ENCODE results near the gene TMEM212.
A peak's percentile ranks its signal among the peaks of the same experiment; 100 is the strongest.
"Not testable (repeated sequence)": the region's sequence is repeated elsewhere in the genome, so short reads cannot be mapped to it uniquely, and the experiment has no call there.

TMEM212 gene

DNA sequence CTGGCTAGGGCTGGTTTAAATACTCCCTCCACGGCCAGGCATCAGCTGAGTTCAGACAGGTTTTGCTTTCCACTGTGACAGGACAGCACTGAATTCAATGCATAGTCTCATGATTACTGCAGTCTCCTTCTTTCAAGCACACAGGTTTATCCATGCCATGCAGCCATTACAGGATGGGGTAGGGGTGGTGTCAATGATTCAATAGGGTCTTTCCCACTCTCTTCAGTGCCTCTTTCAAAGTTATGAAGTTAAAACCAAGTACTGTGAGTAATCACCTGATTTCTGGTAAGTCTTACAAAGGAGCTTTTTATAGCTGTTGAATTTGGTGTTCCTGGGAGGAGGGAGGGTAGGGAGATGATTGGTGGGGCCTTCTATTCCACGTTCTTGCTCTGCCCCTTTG is 47.2 kb downstream of the TMEM212 start:
- DNase-seq (ENCODE audit: low read depth, low spot score): no peak

DNA sequence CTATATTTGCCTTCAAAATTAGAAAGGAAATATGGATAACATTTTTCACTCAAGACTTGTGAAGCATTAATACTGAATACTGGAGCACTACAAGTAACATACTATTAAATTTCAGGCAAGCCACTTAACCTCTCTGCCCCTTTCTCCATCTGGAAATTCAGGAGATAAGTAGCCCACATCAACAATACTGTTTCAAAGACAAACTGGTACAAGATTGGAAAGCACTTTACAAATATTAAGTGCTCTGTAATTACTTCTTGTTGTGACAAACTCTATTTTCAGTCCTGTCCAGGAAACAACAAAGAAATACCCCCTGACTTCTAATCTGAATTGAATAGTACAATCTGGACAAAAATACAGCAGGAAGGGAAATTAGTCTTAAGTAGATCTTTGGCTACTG is 49.3 kb downstream of the TMEM212 start:
- DNase-seq (ENCODE audit: low read depth, low spot score): no peak

DNA sequence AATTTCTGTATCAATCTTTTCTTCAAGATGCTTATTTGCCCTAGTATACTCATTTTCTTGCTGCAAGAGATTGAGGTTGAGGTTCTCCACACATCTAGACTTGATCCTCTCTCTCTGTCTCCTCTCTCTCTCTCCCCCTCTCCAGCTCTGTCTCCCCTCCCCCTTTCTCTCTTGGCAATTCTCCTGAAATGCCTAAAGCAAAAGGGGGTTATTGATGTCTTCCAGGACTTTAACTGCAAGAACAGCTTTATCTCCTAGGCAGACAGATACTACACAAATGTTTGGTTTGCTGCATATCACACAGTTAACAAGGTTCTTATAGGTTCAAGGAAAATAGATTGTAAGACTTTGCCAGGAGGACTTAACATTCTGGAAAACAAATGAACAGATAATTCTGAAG is 52.1 kb downstream of the TMEM212 start:
- no peak for DNase-seq (ENCODE audit: low read depth, low spot score)

DNA sequence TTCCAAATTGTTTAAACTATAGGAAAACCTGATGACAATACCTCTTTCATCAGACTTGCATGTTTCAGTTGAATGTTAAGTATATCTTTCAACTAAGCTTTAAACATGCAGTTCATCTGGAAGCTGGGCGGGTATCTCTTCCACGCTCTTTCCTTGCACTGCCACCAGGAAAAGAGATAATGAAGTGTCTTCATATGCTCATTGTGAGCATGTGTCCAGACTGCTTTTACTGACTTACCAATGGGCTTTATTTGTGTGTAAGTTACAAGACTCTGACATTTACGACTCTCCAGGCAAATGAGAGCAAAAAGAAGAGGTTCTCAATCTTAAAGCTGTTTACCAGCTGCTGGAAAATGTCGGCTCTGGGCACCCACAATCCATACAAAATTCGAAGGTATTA is 52.8 kb downstream of the TMEM212 start:
- no peak for DNase-seq (ENCODE audit: low read depth, low spot score)

DNA sequence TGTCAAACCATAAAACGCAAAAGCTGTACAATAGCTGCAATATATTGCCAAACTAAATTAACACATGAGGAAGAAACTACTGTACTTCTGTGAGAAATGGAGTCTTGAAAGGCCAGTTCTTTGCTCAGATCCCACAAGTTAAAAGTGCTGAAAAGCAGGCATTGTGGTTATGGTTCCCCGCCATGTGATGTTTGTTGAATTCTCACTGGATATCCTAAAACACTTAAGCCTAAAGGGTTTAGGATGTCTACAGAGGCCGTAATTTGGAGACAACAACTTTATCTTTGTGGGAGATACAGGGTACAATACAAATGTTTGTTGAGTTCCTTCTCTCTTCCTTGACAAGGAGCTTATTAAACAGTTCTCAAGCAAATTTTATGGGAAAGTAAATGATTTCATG is 53.2 kb downstream of the TMEM212 start:
- no peak for DNase-seq (ENCODE audit: low read depth, low spot score)

DNA sequence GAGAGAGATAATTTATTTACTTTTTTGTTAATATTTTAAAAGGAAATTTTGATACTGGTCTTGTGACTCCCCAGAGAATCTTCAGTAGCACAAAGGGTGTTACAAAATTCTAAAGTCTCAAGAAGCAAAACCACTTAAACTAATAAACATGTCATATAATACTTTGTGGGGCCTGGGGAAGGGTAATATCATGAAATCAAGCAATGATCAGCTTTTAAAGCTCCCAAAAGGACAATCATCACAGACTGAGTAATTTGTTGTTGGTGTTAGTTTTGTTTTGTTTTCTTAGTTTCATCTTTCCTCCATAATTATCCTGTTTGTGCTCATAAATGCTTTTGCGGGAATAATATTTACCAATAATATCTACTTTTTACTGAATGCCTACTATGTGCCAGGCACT is 55.0 kb downstream of the TMEM212 start:
- DNase-seq (ENCODE audit: low read depth, low spot score): no peak

DNA sequence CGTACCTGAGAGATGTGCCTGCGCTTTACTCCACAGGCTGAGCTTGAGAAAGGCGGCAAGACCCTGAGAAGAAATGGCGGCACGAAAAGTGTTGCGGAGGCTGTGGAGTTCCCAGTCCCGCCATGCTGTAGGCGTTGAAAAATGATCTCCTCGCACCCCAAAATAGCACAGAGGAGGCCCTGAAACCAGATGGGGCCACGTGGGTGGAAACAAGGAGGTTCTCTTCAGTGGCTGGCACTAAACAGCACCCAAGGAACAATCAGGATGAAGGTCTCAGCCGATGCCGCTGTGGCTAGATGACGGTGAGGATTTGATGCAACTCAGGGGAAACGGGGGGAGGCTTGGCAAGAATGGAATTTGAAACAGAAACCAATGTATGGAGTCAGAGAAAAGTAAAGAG is 57.3 kb downstream of the TMEM212 start:
- no peak for DNase-seq (ENCODE audit: low read depth, low spot score)

DNA sequence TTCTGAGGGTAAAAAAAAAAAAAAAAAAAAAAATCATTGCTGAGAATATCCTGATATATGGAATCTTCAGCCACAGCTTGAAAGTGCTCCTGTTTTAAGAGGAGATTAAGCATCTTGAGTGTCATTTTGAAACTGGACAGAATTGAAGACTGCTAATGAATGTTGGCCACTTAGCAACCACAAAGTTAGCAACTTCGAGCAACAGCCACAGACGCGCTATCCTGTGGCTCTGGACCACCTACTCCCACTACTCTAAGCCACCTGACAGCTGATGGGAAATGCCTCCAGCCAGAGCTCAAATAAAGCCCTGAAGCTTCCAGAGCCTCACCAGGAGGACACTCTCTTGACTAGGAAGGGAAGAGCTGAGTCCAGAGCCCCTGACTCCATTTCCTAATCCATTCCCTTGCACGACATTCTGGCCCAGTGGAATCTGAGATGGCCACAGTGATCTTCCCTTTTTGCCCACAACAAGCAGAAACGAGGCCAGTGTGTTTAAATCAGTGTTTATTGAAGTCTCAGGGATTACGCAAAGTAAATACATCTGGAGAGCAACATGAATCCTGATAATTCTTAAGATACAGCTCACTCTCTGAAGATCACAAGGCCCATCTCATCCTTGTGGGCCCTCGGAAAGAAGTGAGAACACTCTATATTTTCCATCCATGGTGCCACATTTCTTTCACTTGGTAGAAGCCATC is 58.6 kb downstream of the TMEM212 start:
- DNase-seq (ENCODE audit: low read depth, low spot score): peak; percentile 5

DNA sequence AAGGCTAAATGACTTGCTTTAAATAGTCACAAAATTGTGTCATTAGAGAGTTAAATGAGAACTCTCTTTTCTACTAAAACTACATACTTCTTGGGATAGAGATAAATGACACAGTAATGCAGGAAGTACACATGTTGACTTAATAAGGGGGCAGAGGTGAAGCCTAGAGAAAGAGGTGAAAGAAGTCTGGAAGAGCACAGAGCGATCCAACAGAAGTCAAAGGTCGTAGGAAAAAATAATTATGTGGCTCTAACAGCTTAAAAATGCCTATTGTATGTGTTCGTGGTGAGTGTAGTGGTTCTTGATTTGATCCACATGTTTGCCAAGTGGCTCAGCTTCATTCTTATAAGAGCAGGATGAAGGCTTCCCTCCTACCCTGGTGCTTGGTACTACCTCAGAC is 61.7 kb downstream of the TMEM212 start:
- DNase-seq (ENCODE audit: low read depth, low spot score): no peak

DNA sequence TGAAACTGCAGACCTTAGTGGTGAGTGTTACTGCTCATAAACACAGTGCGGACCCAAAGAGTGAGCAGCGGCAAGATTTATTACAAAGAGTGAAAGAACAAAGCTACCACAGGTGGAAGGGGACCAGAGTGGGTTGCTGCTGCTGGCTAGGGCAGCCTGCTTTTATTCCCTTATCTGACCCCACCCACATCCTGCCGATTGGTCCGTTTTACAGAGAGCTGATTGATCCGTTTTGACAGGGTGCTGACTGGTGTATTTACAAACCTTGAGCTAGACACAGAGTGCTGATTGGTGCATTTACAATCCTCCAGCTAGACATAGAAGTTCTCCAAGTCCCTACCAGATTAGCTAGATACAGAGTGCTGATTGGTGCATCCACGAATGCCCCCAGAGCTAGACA is 63.4 kb downstream of the TMEM212 start:
- DNase-seq (ENCODE audit: low read depth, low spot score): not testable (repeated sequence)

DNA sequence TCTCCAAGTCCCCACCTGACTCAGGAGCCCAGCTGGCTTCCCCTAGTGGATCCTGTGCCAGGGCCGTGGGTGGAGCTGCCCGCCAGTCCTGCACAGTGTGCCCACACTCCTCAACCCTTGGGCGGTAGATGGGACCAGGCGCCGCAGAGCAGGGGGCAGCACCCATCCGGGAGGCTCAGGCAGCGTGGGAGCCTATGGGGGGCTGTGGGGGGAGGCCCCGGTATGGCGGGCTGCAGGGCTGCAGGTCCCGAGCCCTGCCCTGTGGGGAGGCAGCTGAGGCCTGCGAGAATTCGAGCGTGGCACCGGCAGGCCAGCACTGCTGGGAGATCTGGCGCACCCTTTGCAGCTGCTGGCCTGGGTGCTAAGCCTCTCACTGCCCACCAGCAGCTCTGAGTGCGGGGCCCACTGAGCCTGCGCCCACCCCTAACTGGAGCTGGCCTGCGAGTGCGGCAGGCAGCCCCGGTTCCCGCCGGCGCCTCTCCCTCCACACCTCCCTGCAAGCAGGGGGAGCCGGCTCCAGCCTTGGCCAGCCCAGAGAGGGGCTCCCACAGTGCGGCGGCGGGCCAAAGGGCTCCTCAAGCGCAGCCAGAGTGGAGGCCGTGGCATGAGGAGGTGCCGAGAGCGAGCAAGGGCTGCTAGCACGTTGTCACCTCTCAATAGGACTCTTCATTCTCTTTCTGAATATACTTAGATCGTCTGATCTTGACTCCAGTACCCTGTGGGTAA is 64.0 kb downstream of the TMEM212 start:
- no peak for DNase-seq (ENCODE audit: low read depth, low spot score)

DNA sequence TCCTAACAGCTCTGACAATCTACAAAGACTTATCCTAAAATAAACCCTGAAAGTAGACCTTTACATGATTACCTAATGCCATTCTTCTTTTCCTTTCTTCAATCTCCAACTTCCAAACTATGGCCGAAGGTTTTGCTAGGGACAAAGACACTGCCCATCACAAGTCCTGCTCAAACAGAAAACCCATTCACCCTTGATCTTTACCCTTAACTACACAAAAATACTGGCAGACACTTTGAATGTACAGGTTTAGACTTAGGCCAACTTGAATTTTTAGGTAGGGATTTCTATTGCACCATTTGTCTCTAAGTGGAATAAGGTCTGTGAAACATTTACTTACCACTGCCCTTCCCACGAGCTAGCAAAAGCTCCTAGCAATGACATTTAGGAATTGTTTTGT is 64.6 kb downstream of the TMEM212 start:
- DNase-seq (ENCODE audit: low read depth, low spot score): no peak

DNA sequence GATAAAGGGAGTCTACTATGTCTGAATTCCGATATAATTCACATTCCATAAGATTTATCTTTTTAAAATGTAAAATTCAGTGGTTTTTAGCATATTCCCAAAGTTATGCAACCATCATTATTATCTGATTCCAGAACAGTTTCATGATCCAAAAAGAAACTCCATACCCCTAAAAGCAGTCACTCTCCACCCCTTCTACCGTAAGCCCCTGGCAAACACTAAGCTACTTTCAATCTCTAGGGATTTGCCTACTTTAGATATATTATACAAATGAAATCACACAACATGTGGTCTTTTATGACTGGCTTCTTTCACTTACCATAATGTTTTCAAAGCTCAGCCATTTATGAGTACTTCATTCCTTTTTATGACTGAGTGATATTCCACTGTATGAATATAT is 65.6 kb downstream of the TMEM212 start:
- DNase-seq (ENCODE audit: low read depth, low spot score): no peak

Data from brain pericyte (primary cell).